Neural cell (in vitro differentiated cells): ENCODE data around the gene OR2V1. TPM values are rescaled to one million over a fixed set of nuclear protein-coding genes. Genes with fewer than 3 reads are reported as not detected.

Experiments
- H2AFZ ChIP-seq: fragments of 200-600, 300-800 bp; sonication (generic), shearing (Covaris generic); 2 replicates; pipeline ENCODE4 v1.6.0; 2014; ENCODE audit warnings: low read depth, mild to moderate bottlenecking, antibody characterized with exemption, low read length, moderate library complexity
- H3F3A ChIP-seq: fragments of 200-600 bp; shearing (Covaris generic); 2 replicates; pipeline ENCODE4 v1.6.1; 2016; ENCODE audit warnings: mild to moderate bottlenecking, moderate library complexity, mixed read lengths, antibody characterized with exemption, low read length; ENCODE audit not compliant: insufficient read depth, poor library complexity, severe bottlenecking
- H3K27ac ChIP-seq: fragments of 200-600, 300-800 bp; sonication (generic), shearing (Covaris generic); 2 replicates; pipeline ENCODE4 v1.5.1; 2014; ENCODE audit warnings: mild to moderate bottlenecking, low read length, moderate library complexity
- H3K27me3 ChIP-seq: fragments of 300-800, 200-600 bp; sonication (generic), shearing (Covaris generic); 2 replicates; pipeline ENCODE4 v1.6.0; 2014; ENCODE audit warnings: mild to moderate bottlenecking, low read depth, low read length, moderate library complexity; ENCODE audit not compliant: insufficient read depth
- H3K36me3 ChIP-seq: fragments of 300-800, 200-600 bp; sonication (generic), shearing (Covaris generic); 2 replicates; pipeline ENCODE4 v1.5.1; 2014; ENCODE audit warnings: mild to moderate bottlenecking, antibody characterized with exemption, low read length, moderate library complexity; ENCODE audit not compliant: insufficient read depth
- H3K4me2 ChIP-seq: fragments of 300-800, 200-600 bp; sonication (generic), shearing (Covaris generic); 2 replicates; pipeline ENCODE4 v1.6.0; 2014; ENCODE audit warnings: mild to moderate bottlenecking, low read length
- H3K4me3 ChIP-seq: fragments of 300-800, 200-600 bp; sonication (generic), shearing (Covaris generic); 2 replicates; pipeline ENCODE4 v1.5.1; 2014; ENCODE audit warnings: mild to moderate bottlenecking, low read length, moderate library complexity
- H3K79me2 ChIP-seq: fragments of 200-600 bp; shearing (Covaris generic); replicated peaks from 2 replicates; pipeline ENCODE4 v1.6.0; 2014; ENCODE audit warnings: mild to moderate bottlenecking, low read length, moderate library complexity; ENCODE audit not compliant: insufficient read depth
- H3K9ac ChIP-seq: fragments of 300-800, 200-600 bp; sonication (generic), shearing (Covaris generic); 2 replicates; pipeline ENCODE4 v1.6.1; 2016; ENCODE audit warnings: mild to moderate bottlenecking, low read length, mixed read lengths
- H3K9me2 ChIP-seq: fragments of 200-600 bp; shearing (Covaris generic); 2 replicates; pipeline ENCODE4 v1.6.1; 2016; ENCODE audit warnings: mild to moderate bottlenecking, low read length, mixed read lengths; ENCODE audit not compliant: insufficient read depth
- H3K9me3 ChIP-seq: fragments of 200-600, 300-800 bp; sonication (generic), shearing (Covaris generic); 2 replicates; pipeline ENCODE4 v1.6.1; 2016; ENCODE audit warnings: mild to moderate bottlenecking, mixed run types, low read length, moderate library complexity, mixed read lengths
- H4K20me1 ChIP-seq: fragments of 200-600 bp; shearing (Covaris generic); 2 replicates; pipeline ENCODE4 v1.6.1; 2016; ENCODE audit warnings: mild to moderate bottlenecking, mixed run types; ENCODE audit not compliant: insufficient read depth
- EP300 ChIP-seq: fragments of 450-650 bp; conservative IDR thresholded peaks from 2 replicates; pipeline ENCODE4 v1.6.1; 2014; ENCODE audit warnings: antibody characterized with exemption, mild to moderate bottlenecking, moderate library complexity; ENCODE audit not compliant: poor library complexity, severe bottlenecking
- MXI1 ChIP-seq: fragments of 450-650 bp; conservative IDR thresholded peaks from 2 replicates; pipeline ENCODE4 v1.6.1; 2014; ENCODE audit warnings: antibody characterized with exemption, mild to moderate bottlenecking; ENCODE audit not compliant: poor library complexity, severe bottlenecking
- POLR2AphosphoS5 ChIP-seq: IDR thresholded peaks from 2 replicates; pipeline ENCODE4 v1.6.1; 2012
- RAD21 ChIP-seq: fragments of 450-650 bp; conservative IDR thresholded peaks from 2 replicates; pipeline ENCODE4 v1.6.1; 2014; ENCODE audit warnings: antibody characterized with exemption, mild to moderate bottlenecking, moderate library complexity
- REST ChIP-seq: IDR thresholded peaks from 2 replicates; pipeline ENCODE4 v1.6.1; 2012; ENCODE audit warnings: borderline replicate concordance
- SMC3 ChIP-seq: fragments of 450-650 bp; conservative IDR thresholded peaks from 2 replicates; pipeline ENCODE4 v1.6.1; 2014; ENCODE audit warnings: antibody characterized with exemption, mild to moderate bottlenecking, moderate library complexity; ENCODE audit not compliant: poor library complexity
- TAF1 ChIP-seq: IDR thresholded peaks from 2 replicates; pipeline ENCODE4 v1.6.1; 2012; ENCODE audit warnings: low read depth
- polyA plus RNA-seq: library from polyadenylated mRNA; depleted of rRNA; stranded (reverse); fragments of >200 nt; gene quantifications from 2 replicates; pipeline ENCODE4 v1.2.3, GENCODE V29; 2014

OR2V1 gene
- polyA plus RNA-seq, 1 donor from 2014 or later = not detected

DNA sequence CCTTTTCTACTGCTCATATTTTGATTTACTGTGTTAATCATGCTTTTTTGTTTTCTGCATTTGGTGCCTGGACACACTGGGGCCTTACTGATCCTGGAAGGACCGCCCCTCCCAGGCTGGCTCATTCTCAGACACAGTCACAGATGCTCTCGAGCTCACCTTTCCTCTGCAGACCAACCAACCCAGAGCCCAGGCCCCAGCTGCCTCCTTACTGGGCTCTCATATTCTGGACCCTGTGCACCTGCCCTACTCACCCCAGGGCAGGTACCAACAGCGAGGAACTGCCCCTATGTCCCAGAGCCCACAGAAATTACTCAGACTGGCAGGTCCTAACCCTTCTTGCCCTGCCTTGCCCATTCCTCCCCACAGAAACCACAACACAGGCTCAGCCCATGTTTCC lies 9.8 kb upstream of the OR2V1 start:
- H3K27ac ChIP-seq = no peak overlapping the region
- no peak overlapping the region for H2AFZ ChIP-seq
- H3K9me2 ChIP-seq = no peaks in the 10 kb centered on the region
- H4K20me1 ChIP-seq = no peaks in the 10 kb centered on the region
- TF ChIP-seq REST (no peak), SMC3 (no peak), RAD21 (no peak), EP300 (no peak), TAF1 (no peak), POLR2AphosphoS5 (no peak)
- H3K36me3 ChIP-seq = no peaks in the 10 kb centered on the region
- no peaks in the 10 kb centered on the region for H3K9me3 ChIP-seq
- no peaks in the 10 kb centered on the region for H3K27me3 ChIP-seq
- H3K9ac ChIP-seq = no peak overlapping the region
- no peaks in the 10 kb centered on the region for H3K79me2 ChIP-seq
- H3K4me3 ChIP-seq = no peak overlapping the region
- H3F3A ChIP-seq = no peaks in the 10 kb centered on the region
- H3K4me2 ChIP-seq = no peak overlapping the region

- no peaks in the 10 kb centered on the region for H3K36me3 ChIP-seq
- H3K27ac ChIP-seq = no peak overlapping the region
- H4K20me1 ChIP-seq = no peaks in the 10 kb centered on the region
- no peaks in the 10 kb centered on the region for H3K27me3 ChIP-seq
- no peak overlapping the region for H3K4me2 ChIP-seq
- no peaks in the 10 kb centered on the region for H3F3A ChIP-seq
- no peaks in the 10 kb centered on the region for H3K79me2 ChIP-seq
- no peak overlapping the region for H2AFZ ChIP-seq
- no peaks in the 10 kb centered on the region for H3K9me3 ChIP-seq
- no peak overlapping the region for H3K9ac ChIP-seq
- H3K4me3 ChIP-seq = no peak overlapping the region
- H3K9me2 ChIP-seq = no peaks in the 10 kb centered on the region
- TF ChIP-seq TAF1 (no peak), MXI1 (no peak), REST (no peak), SMC3 (no peak), POLR2AphosphoS5 (no peak)
These were observed 7.3 kb upstream of the OR2V1 start for GRCh38 chr5:181138258-181138657.
